ENCODE results near the gene HPCA. TPM values are rescaled to one million over a fixed set of nuclear protein-coding genes. Genes with fewer than 3 reads are reported as not detected.

Gene HPCA
- total and polyA plus RNA-seq, 2 of the 4 experiments (the other 2 are of a cell fraction), result 0.22 TPM; not detected in 1

DNA sequence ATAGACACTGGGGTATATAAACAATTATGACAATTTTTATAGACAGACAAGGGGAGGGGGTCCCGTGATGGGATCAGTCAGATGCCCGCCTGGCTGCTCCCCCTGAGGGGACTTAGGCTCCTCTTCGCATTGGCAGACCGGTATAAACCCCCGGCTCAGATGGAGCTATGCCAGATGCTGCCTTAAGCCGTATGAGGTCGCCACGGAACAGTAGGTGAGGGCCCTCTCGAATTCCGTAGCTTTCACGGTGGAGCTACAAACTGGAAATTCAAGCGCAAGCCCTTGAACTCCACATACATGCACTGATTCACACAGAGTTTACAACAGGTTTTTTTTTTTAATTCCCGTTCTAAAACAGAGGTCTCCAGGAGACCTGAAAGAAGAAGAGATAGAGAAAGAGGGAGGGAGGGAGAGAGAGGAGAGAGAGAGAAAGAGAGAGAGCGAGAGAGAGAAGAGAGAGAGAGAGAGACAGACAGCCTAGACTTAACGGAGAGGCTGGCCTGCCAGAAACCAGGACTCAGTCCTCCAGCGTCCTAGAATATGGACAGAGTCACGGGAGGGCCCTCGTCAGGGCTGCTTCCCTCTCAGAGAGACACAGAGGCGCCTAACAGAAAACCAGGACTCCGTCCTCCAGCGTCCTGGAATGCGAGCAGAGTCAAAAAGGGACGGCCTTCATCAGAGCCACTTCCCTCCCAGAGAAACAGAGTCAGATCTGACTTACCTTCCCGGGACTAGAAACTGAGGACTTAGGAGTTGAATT is 39.3 kb downstream of the HPCA start:
- in situ Hi-C loops (cut with MboI; ENCODE audit: low sequenced_read_pairs), result no loop called here
- Histone ChIP-seq H3K9me1 (ENCODE audit: insufficient read depth, low read length) (peaks cover 4% of the 10 kb centered on the region), H3K18ac (ENCODE audit: low read depth, low read length) (no peak overlapping the region), H4K20me1 (ENCODE audit: insufficient read depth, low read length) (no peaks in the 10 kb centered on the region), H3K4me2 (ENCODE audit: low read depth, low read length) (peak overlapping the region; percentile 21; the same call in 1 of the 2 replicates), H3K27ac (ENCODE audit: insufficient read depth, low read length) (no peak overlapping the region), H4K5ac (ENCODE audit: low read depth, low read length) (no peak overlapping the region), H2BK120ac (ENCODE audit: low read depth, low read length) (no peak overlapping the region), H4K91ac (ENCODE audit: insufficient read depth, low read depth, low read length) (no peak overlapping the region), H2AFZ (replicated peaks; ENCODE audit: low read length, poor library complexity) (peak overlapping the region; percentile 84), H4K8ac (ENCODE audit: low read depth in 2 of 2, low read length in 2 of 2) (no peak overlapping the region), H2AK9ac (replicated peaks; ENCODE audit: low read depth, low read length, poor library complexity) (peak overlapping the region; percentile 24), H3K4me1 (ENCODE audit: control insufficient read depth, insufficient read depth, low read length) (no peaks in the 10 kb centered on the region), H3K9me3 (ENCODE audit: control insufficient read depth, insufficient read depth, low read length) (no peaks in the 10 kb centered on the region), H3K36me3 (ENCODE audit: control insufficient read depth, insufficient read depth, low read length) (no peaks in the 10 kb centered on the region), H3K4me3 (ENCODE audit: insufficient read depth, low read depth, low read length) (no peak overlapping the region), H3K27me3 (ENCODE audit: control insufficient read depth, insufficient read depth, low read length) (peaks cover 2% of the 10 kb centered on the region), H3K56ac (ENCODE audit: extremely low read depth, insufficient read depth, low read length) (no peak overlapping the region), H3K4ac (ENCODE audit: low read depth, low read length) (no peak overlapping the region), H3K23ac (ENCODE audit: low read depth, low read length) (no peak overlapping the region), H2BK15ac (ENCODE audit: low read depth, low read length) (no peak overlapping the region), H2AK5ac (ENCODE audit: low read depth, low read length) (no peak overlapping the region), H3K14ac (replicated peaks; ENCODE audit: low read depth, low read length) (no peak overlapping the region), H3K9ac (ENCODE audit: low read depth, low read length) (no peak overlapping the region), H3K79me1 (ENCODE audit: low read depth in 1 of 2, low read length in 2 of 2) (no peaks in the 10 kb centered on the region), H2BK20ac (ENCODE audit: low read depth, low read length) (no peak overlapping the region), H2BK5ac (ENCODE audit: low read depth, low read length, poor library complexity, severe bottlenecking) (no peak overlapping the region)
- dilution Hi-C loops (cut with HindIII; ENCODE audit: low sequenced_read_pairs, unreplicated experiment), result no loop called here
- BruUV-seq (replicated peaks), result no TSS peak
- ATAC-seq (ENCODE audit: low read depth) (peak; percentile 54), DNase-seq (no peak)
- TF ChIP-seq RCOR1 (IDR thresholded peaks at IDR 0.05; ENCODE audit: insufficient replicate concordance, low read length) (no peak), POLR2A (IDR thresholded peaks at IDR 0.05; ENCODE audit: low read depth, low read length) (no peak), MXI1 (IDR thresholded peaks at IDR 0.05; ENCODE audit: borderline replicate concordance, low read depth, low read length) (no peak), MAZ (IDR thresholded peaks at IDR 0.05; ENCODE audit: borderline replicate concordance, low read depth, low read length) (no peak), CHD1 (IDR thresholded peaks at IDR 0.05; ENCODE audit: low read depth, low read length) (no peak), CEBPB (IDR thresholded peaks at IDR 0.05; ENCODE audit: low read depth, low read length) (no peak), RAD21 (IDR thresholded peaks at IDR 0.05; ENCODE audit: low read length) (no peak), NFE2L2 (IDR thresholded peaks at IDR 0.05; ENCODE audit: low read depth, low read length) (no peak), BHLHE40 (IDR thresholded peaks at IDR 0.05; ENCODE audit: low read depth, low read length) (no peak), RFX5 (IDR thresholded peaks at IDR 0.05; ENCODE audit: low read depth, low read length) (no peak), SMC3 (IDR thresholded peaks at IDR 0.05; ENCODE audit: low read depth, low read length) (no peak)
- TF ChIP-seq, protein P1, sequence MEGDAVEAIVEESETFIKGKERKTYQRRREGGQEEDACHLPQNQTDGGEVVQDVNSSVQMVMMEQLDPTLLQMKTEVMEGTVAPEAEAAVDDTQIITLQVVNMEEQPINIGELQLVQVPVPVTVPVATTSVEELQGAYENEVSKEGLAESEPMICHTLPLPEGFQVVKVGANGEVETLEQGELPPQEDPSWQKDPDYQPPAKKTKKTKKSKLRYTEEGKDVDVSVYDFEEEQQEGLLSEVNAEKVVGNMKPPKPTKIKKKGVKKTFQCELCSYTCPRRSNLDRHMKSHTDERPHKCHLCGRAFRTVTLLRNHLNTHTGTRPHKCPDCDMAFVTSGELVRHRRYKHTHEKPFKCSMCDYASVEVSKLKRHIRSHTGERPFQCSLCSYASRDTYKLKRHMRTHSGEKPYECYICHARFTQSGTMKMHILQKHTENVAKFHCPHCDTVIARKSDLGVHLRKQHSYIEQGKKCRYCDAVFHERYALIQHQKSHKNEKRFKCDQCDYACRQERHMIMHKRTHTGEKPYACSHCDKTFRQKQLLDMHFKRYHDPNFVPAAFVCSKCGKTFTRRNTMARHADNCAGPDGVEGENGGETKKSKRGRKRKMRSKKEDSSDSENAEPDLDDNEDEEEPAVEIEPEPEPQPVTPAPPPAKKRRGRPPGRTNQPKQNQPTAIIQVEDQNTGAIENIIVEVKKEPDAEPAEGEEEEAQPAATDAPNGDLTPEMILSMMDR (conservative IDR thresholded peaks at IDR 0.05; ENCODE audit: low read depth, low read length), result no peak
- TF ChIP-seq, protein P2, sequence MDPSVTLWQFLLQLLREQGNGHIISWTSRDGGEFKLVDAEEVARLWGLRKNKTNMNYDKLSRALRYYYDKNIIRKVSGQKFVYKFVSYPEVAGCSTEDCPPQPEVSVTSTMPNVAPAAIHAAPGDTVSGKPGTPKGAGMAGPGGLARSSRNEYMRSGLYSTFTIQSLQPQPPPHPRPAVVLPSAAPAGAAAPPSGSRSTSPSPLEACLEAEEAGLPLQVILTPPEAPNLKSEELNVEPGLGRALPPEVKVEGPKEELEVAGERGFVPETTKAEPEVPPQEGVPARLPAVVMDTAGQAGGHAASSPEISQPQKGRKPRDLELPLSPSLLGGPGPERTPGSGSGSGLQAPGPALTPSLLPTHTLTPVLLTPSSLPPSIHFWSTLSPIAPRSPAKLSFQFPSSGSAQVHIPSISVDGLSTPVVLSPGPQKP (IDR thresholded peaks at IDR 0.05; ENCODE audit: borderline replicate concordance, low read depth, low read length), result no peak
- TF ChIP-seq, protein P3, sequence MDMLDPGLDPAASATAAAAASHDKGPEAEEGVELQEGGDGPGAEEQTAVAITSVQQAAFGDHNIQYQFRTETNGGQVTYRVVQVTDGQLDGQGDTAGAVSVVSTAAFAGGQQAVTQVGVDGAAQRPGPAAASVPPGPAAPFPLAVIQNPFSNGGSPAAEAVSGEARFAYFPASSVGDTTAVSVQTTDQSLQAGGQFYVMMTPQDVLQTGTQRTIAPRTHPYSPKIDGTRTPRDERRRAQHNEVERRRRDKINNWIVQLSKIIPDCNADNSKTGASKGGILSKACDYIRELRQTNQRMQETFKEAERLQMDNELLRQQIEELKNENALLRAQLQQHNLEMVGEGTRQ (IDR thresholded peaks at IDR 0.05; ENCODE audit: low read depth, low read length), result no peak
- CTCF ChIA-PET, result interaction anchor here (0.6 to 1.7 kb wide), 2 partner anchors 82 to 417 kb away, joined by 3 to 4 read pairs; no protein-coding TSS in a partner anchor
- POLR2A ChIA-PET (ENCODE audit: unreplicated experiment), result no interaction called here
- WGBS, 2 experiments (ENCODE audit: extremely low coverage in 2 of 2, insufficient read length in 1 of 2), result 49% methylated on average over 5 of the region's 24 CpGs; no CpG with 5 or more reads in 1 of the 2 experiments
- intact Hi-C loops (cut with micrococcal nuclease), result no loop called here

Measured in IMR-90 (cell line).